ENCODE results near the gene CAV2. TPM values are rescaled to one million over a fixed set of nuclear protein-coding genes. Genes with fewer than 3 reads are reported as not detected.
A peak's percentile ranks its signal among the peaks of the same experiment; 100 is the strongest.

Gene CAV2
- total RNA-seq, 4 donors from 2014 or later: 125 to 148 (median 129) TPM

DNA sequence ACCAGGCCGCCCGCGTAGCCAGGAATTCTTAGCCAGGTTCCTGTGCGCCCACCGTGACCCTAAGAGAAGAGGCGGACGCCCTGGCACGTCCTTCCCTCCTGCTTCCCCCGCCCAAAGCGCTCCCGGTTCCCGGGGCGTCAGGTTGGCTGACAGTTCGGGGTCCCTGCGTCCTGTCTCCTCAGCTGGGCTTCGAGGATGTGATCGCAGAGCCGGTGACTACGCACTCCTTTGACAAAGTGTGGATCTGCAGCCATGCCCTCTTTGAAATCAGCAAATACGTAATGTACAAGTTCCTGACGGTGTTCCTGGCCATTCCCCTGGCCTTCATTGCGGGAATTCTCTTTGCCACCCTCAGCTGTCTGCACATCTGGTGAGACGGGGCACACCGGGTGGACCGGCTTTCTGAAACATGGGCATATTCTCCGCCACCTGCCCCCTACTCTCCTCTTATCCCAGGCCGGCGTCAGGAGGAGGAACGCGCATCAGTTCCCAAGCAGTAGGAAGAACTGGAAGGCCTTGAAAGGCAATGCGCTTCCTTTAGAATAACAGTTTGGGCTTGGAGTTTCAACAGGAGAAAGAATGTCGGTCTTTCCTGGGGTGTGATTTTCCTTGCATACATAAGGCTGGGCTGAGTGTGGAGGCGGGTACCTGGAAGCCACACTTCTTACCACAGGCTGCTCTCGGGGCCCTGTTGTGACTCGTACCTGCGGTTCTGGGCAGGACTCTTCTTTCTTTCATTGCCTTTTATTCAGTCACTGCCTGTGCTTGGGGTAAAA, 728 bp downstream of the CAV2 start:
- intact Hi-C loops (cut with DNase I): no loop called here
- no peaks in the 10 kb centered on the region for H3K27me3 ChIP-seq
- peak overlapping the region; percentile 94 to 99 (median 98) for H3K27ac ChIP-seq (replicated peaks in 1 of 4)
- peaks cover 34 to 69% (median 53%) of the 10 kb centered on the region in 4 donors for H3K4me1 ChIP-seq
- peak overlapping the region; percentile 66 to 91 (median 88) for H3K4me3 ChIP-seq
- peak in 1 of 2 donors; percentile 66 for TF ChIP-seq POLR2AphosphoS5 (IDR thresholded peaks at IDR 0.05)
- no peak for TF ChIP-seq POLR2A (IDR thresholded peaks at IDR 0.05; ENCODE audit: low read depth)
- no peak for TF ChIP-seq EP300 (IDR thresholded peaks at IDR 0.05)
- TF ChIP-seq, protein P1, sequence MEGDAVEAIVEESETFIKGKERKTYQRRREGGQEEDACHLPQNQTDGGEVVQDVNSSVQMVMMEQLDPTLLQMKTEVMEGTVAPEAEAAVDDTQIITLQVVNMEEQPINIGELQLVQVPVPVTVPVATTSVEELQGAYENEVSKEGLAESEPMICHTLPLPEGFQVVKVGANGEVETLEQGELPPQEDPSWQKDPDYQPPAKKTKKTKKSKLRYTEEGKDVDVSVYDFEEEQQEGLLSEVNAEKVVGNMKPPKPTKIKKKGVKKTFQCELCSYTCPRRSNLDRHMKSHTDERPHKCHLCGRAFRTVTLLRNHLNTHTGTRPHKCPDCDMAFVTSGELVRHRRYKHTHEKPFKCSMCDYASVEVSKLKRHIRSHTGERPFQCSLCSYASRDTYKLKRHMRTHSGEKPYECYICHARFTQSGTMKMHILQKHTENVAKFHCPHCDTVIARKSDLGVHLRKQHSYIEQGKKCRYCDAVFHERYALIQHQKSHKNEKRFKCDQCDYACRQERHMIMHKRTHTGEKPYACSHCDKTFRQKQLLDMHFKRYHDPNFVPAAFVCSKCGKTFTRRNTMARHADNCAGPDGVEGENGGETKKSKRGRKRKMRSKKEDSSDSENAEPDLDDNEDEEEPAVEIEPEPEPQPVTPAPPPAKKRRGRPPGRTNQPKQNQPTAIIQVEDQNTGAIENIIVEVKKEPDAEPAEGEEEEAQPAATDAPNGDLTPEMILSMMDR (IDR thresholded peaks at IDR 0.05): no peak
- no peaks in the 10 kb centered on the region for H3K9me3 ChIP-seq
- DNase-seq (ENCODE audit: extremely low spot score): no peak
- H3K36me3 ChIP-seq: peaks cover 0 to 4% (median 0%) of the 10 kb centered on the region in 4 donors
- 14% methylated on average over 25 of the region's 36 CpGs for WGBS

- Histone ChIP-seq H3K27me3 (no peaks in the 10 kb centered on the region), H3K36me3 (peaks cover 0 to 17% (median 5%) of the 10 kb centered on the region in 4 donors), H3K9me3 (no peaks in the 10 kb centered on the region), H3K4me1 (peaks cover 45 to 75% (median 63%) of the 10 kb centered on the region in 4 donors), H3K4me3 (peak overlapping the region; percentile 66 to 91 (median 88)), H3K27ac (replicated peaks in 1 of 4) (peak overlapping the region; percentile 94 to 99 (median 98))
- TF ChIP-seq POLR2AphosphoS5 (IDR thresholded peaks at IDR 0.05): no peak
- DNase-seq (ENCODE audit: extremely low spot score): no peak
- intact Hi-C loops (cut with DNase I): no loop called here
- WGBS: 54% methylated on average over 5 of the region's 5 CpGs
Observed at GRCh38 chr7:116501425-116502167, 2.1 kb downstream of the CAV2 start.

DNA sequence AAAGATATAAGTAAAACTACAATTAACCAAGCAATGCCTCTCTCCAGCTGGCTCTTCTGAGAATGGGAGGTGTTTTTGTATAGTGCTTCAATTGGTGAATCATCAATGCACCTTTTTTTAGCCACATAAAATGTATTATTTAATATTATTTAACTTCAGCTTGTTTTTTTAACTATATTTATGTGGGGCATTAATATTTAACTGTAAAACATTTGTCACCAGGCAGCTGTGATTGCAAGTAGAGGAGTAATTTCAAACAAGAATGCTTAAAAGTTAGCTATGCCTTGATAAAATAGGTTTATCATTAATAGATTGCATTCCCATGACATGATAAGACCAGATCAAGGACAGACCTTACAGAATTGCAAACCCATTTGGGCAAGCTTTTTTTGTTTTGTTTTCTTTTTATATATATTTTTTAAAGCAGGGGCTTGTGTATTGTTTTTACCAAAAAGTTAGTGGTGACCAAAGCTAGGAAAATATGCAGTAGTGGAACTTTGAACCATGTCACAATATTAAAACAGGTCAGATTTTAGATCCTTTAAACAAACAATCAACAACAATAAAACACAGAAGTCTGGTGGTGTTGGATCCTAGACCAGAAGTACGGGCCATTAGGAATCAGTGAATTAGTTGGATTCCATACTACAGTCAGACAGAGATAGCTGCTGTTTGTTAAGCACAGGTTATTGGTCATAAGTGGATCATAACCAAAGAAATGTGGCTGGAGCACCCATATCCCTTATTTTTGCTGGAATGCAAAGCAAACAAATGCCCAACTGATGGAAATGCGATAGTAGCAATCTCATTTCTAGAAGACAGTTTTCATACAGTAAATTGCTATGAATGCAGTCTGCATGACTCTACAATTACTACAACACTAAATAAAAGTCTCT, 2.9 kb downstream of the CAV2 start:
- Histone ChIP-seq H3K36me3 (peaks cover 0 to 25% (median 11%) of the 10 kb centered on the region in 4 donors), H3K27ac (replicated peaks in 1 of 4) (peak overlapping the region; percentile 94 to 99 (median 98)), H3K4me3 (peak overlapping the region; percentile 66 to 91 (median 88)), H3K27me3 (no peaks in the 10 kb centered on the region), H3K4me1 (peaks cover 47 to 77% (median 68%) of the 10 kb centered on the region in 4 donors), H3K9me3 (no peaks in the 10 kb centered on the region)
- intact Hi-C loops (cut with DNase I): no loop called here
- 90% methylated on average over 2 of the region's 2 CpGs for WGBS
- no peak for DNase-seq (ENCODE audit: extremely low spot score)
- TF ChIP-seq EP300 (IDR thresholded peaks at IDR 0.05): no peak
- TF ChIP-seq, protein P1 (IDR thresholded peaks at IDR 0.05): no peak
- TF ChIP-seq POLR2A (IDR thresholded peaks at IDR 0.05; ENCODE audit: low read depth): no peak
- no peak for TF ChIP-seq POLR2AphosphoS5 (IDR thresholded peaks at IDR 0.05)

- H3K4me3 ChIP-seq: no peak overlapping the region
Observed at GRCh38 chr7:116503835-116504234, 4.3 kb downstream of the CAV2 start.

More at GRCh38 chr7:116503835-116504234, 4.3 kb downstream of the CAV2 start:
- H3K9me3 ChIP-seq: no peaks in the 10 kb centered on the region
- peaks cover 0 to 33% (median 13%) of the 10 kb centered on the region in 4 donors for H3K36me3 ChIP-seq
- TF ChIP-seq POLR2AphosphoS5 (IDR thresholded peaks at IDR 0.05) (no peak), POLR2A (IDR thresholded peaks at IDR 0.05; ENCODE audit: low read depth) (no peak), EP300 (IDR thresholded peaks at IDR 0.05) (no peak)
- TF ChIP-seq, protein P1 (IDR thresholded peaks at IDR 0.05): no peak
- H3K27me3 ChIP-seq: no peaks in the 10 kb centered on the region
- peaks cover 48 to 69% (median 62%) of the 10 kb centered on the region in 4 donors for H3K4me1 ChIP-seq
- peak overlapping the region; percentile 18 to 99 (median 96) for H3K27ac ChIP-seq (replicated peaks in 1 of 4)
- intact Hi-C loops (cut with DNase I): no loop called here
- DNase-seq (ENCODE audit: extremely low spot score): no peak

Data from esophagus muscularis mucosa (tissue), 4 donors.